ENCODE results near the gene GPX4.

Gene GPX4

GRCh38 chr19:1085676-1086442 lies 17.9 kb upstream of the GPX4 start:
- DNase-seq = no peak

- no peak for DNase-seq
Observed at GRCh38 chr19:1086613-1087012, 17.2 kb upstream of the GPX4 start.

GRCh38 chr19:1087813-1088415 lies 15.9 kb upstream of the GPX4 start:
- DNase-seq = no peak

GRCh38 chr19:1088416-1089010 lies 15.3 kb upstream of the GPX4 start:
- DNase-seq = no peak

GRCh38 chr19:1089126-1089771 lies 14.5 kb upstream of the GPX4 start:
- DNase-seq = no peak

GRCh38 chr19:1089891-1090290 lies 13.9 kb upstream of the GPX4 start:
- no peak for DNase-seq

- no peak for DNase-seq
Observed at GRCh38 chr19:1090731-1091543, 12.9 kb upstream of the GPX4 start.

GRCh38 chr19:1091544-1092175 lies 12.1 kb upstream of the GPX4 start:
- no peak for DNase-seq

- DNase-seq = no peak
Observed at GRCh38 chr19:1093330-1093729, 10.5 kb upstream of the GPX4 start.

GRCh38 chr19:1093811-1094553 lies 9.8 kb upstream of the GPX4 start:
- no peak for DNase-seq

- DNase-seq = no peak
Observed at GRCh38 chr19:1094655-1094977, 9.2 kb upstream of the GPX4 start.

- DNase-seq = peak; percentile 92
Observed at GRCh38 chr19:1094978-1095701, 8.7 kb upstream of the GPX4 start, which contains the start of gene POLR2E. POLR2E (minus strand) TSS chr19:1095375; CDS start chr19:1095315, 60 bp downstream.

- no peak for DNase-seq
Observed at GRCh38 chr19:1097810-1098176, 6.0 kb upstream of the GPX4 start.

GRCh38 chr19:1098177-1099051 lies 5.4 kb upstream of the GPX4 start:
- peak; percentile 21 for DNase-seq

- no peak for DNase-seq
Observed at GRCh38 chr19:1101337-1101698, 2.5 kb upstream of the GPX4 start.

GRCh38 chr19:1102407-1103131 lies 1.2 kb upstream of the GPX4 start:
- no peak for DNase-seq

GRCh38 chr19:1103132-1103707 lies 574 bp upstream of the GPX4 start:
- DNase-seq = no peak

- DNase-seq = peak; percentile 57
Observed at GRCh38 chr19:1104311-1105007, 665 bp downstream of the GPX4 start.

Measured in NCI-H146 (cell line).